A549 (cell line): ENCODE measurements around the gene HACD1. TPM values are rescaled to one million over a fixed set of nuclear protein-coding genes. Genes with fewer than 3 reads are reported as not detected.

Experiments used
- ATAC-seq, 2 experiments: fragments of 200-7000 bp in 1 of 2; fragments of >200 bp in 1 of 2; cut with Nextera tagmentation in 1 of 2; cut with Tn5 transposase in 1 of 2; 3 replicates each; pipeline versions ENCODE4 v1.8.0 to v1.9.1; 2018 to 2020; ENCODE audit warnings: mild to moderate bottlenecking in 1 of 2, moderate library complexity in 1 of 2
- CTCF ChIA-PET: fragments of 300-600 bp; sonication (Branson Sonifier 250); formaldehyde crosslinking; extraction: SDS; loops from one replicate; lab custom pipeline; 2021; ENCODE audit warnings: antibody characterized with exemption, inconsistent platforms; lab: Yijun Ruan, JAX
- POLR2A ChIA-PET: fragments of 350-600 bp; formaldehyde crosslinking; extraction: SDS; loops from one replicate; lab custom pipeline; 2021; ENCODE audit warnings: antibody characterized with exemption, inconsistent platforms; lab: Yijun Ruan, JAX
- DNase-seq, 2 experiments: peaks; one replicate each; pipeline versions ENCODE4 v3.0.0 to v3.0.0-alpha.2; 2011 to 2016; ENCODE audit warnings: low read depth in 1 of 2, low spot score in 1 of 2
- FAIRE-seq: peaks from 2 replicates; lab custom pipeline; 2011; peaks lifted over from hg19 to GRCh38; lab: Jason Lieb, UNC
- H3K27ac ChIP-seq, 2 experiments: fragments of >200 bp; sonication (Bioruptor Twin); formaldehyde crosslinking; 3 replicates each; pipeline ENCODE4 v1.5.1; 2016 to 2017
- H3K4me1 ChIP-seq: fragments of >200 bp; sonication (Bioruptor Twin); formaldehyde crosslinking; 3 replicates; pipeline ENCODE4 v1.6.1; 2016
- H3K4me2 ChIP-seq: fragments of >200 bp; sonication (Bioruptor Twin); formaldehyde crosslinking; 3 replicates; pipeline ENCODE4 v1.6.1; 2016
- H3K4me3 ChIP-seq: fragments of >200 bp; sonication (Bioruptor Twin); formaldehyde crosslinking; 3 replicates; pipeline ENCODE4 v1.5.1; 2016
- H3K9me3 ChIP-seq: fragments of >200 bp; sonication (Bioruptor Twin); formaldehyde crosslinking; 3 replicates; pipeline ENCODE4 v1.6.1; 2016
- ATOH8 ChIP-seq: fragments of 250-450 bp; sonication (Bioruptor Pico); IDR thresholded peaks from 2 replicates; pipeline ENCODE4 v1.5.0; 2020; ENCODE audit warnings: low read depth, mild to moderate bottlenecking, moderate library complexity
- CBX8 ChIP-seq: fragments of 200-600 bp; sonication (generic); IDR thresholded peaks from 2 replicates; pipeline ENCODE4 v1.6.1; 2016
- CEBPB ChIP-seq, 2 experiments: fragments of >200 bp in 1 of 2; sonication (Bioruptor Twin) in 1 of 2; formaldehyde crosslinking in 1 of 2; IDR thresholded peaks; 2 replicates each; pipeline ENCODE4 v1.6.1; 2012 to 2016
- CHD2 ChIP-seq: fragments of 150-350 bp; IDR thresholded peaks from 2 replicates; pipeline ENCODE4 v1.6.1; 2014; ENCODE audit warnings: low read length; ENCODE audit not compliant: partially characterized antibody
- CTCF ChIP-seq: fragments of >200 bp; sonication (Bioruptor Twin); formaldehyde crosslinking; IDR thresholded peaks from 3 replicates; pipeline ENCODE4 v1.5.1; 2016
- E2F6 ChIP-seq: IDR thresholded peaks from 2 replicates; pipeline ENCODE4 v1.6.1; 2012; ENCODE audit warnings: low read depth, borderline replicate concordance
- EHF ChIP-seq: fragments of 250-450 bp; sonication (Bioruptor Pico); IDR thresholded peaks from 2 replicates; pipeline ENCODE4 v1.5.0; 2020; ENCODE audit warnings: mild to moderate bottlenecking
- EHMT2 ChIP-seq: fragments of 200-600 bp; sonication (generic); IDR thresholded peaks from 2 replicates; pipeline ENCODE4 v1.6.1; 2016; ENCODE audit warnings: antibody characterized with exemption, low read depth, mild to moderate bottlenecking, moderate library complexity
- FOSL2 ChIP-seq, 2 experiments: fragments of 450-650 bp in 1 of 2; fragments of >200 bp in 1 of 2; sonication (Bioruptor Twin) in 1 of 2; formaldehyde crosslinking; IDR thresholded peaks; 2 replicates each; pipeline versions ENCODE4 v1.5.0 to v1.6.1; 2016 to 2020; ENCODE audit warnings: mild to moderate bottlenecking in 1 of 2, moderate library complexity in 1 of 2
- HES2 ChIP-seq: fragments of >200 bp; sonication (Bioruptor Twin); formaldehyde crosslinking; IDR thresholded peaks from 2 replicates; pipeline ENCODE4 v1.6.1; 2016
- HMGXB4 ChIP-seq: fragments of 250-450 bp; sonication (Bioruptor Pico); IDR thresholded peaks from 2 replicates; pipeline ENCODE4 v1.5.0; 2021; ENCODE audit warnings: mild to moderate bottlenecking, moderate library complexity, borderline replicate concordance
- HOXA7 ChIP-seq: fragments of 250-450 bp; sonication (Bioruptor Pico); IDR thresholded peaks from 2 replicates; pipeline ENCODE4 v1.5.0; 2020; ENCODE audit warnings: mild to moderate bottlenecking, moderate library complexity
- HOXB13 ChIP-seq: fragments of 250-450 bp; sonication (Bioruptor Pico); IDR thresholded peaks from 2 replicates; pipeline ENCODE4 v1.5.0; 2020; ENCODE audit warnings: low read depth, mild to moderate bottlenecking, moderate library complexity
- JUN ChIP-seq, 2 experiments: fragments of >200 bp; sonication (Bioruptor Twin); formaldehyde crosslinking; IDR thresholded peaks; 2 replicates in 1 of 2; 3 replicates in 1 of 2; pipeline ENCODE4 v1.6.1; 2016 to 2017
- KDM5A ChIP-seq: fragments of 200-600 bp; sonication (generic); IDR thresholded peaks from 2 replicates; pipeline ENCODE4 v1.6.1; 2016; ENCODE audit warnings: antibody characterized with exemption, mild to moderate bottlenecking
- MAFK ChIP-seq: fragments of 450-650 bp; IDR thresholded peaks from 2 replicates; pipeline ENCODE4 v1.6.1; 2014; ENCODE audit not compliant: partially characterized antibody
- MAX ChIP-seq: IDR thresholded peaks from 2 replicates; pipeline ENCODE4 v1.6.1; 2012
- MAZ ChIP-seq: fragments of 150-350 bp; IDR thresholded peaks from 2 replicates; pipeline ENCODE4 v1.6.1; 2014; ENCODE audit warnings: antibody characterized with exemption, low read depth, low read length, borderline replicate concordance
- NPAS2 ChIP-seq: fragments of 250-450 bp; sonication (Bioruptor Pico); IDR thresholded peaks from 2 replicates; pipeline ENCODE4 v1.8.0; 2022; ENCODE audit warnings: mild to moderate bottlenecking, moderate library complexity, borderline replicate concordance
- NR3C1 ChIP-seq: fragments of >200 bp; sonication (Bioruptor Twin); formaldehyde crosslinking; IDR thresholded peaks from 3 replicates; pipeline ENCODE4 v1.6.1; 2017
- POLR2A ChIP-seq: IDR thresholded peaks from 2 replicates; pipeline ENCODE4 v1.6.1; 2012; ENCODE audit warnings: mild to moderate bottlenecking, low read length
- RARB ChIP-seq: fragments of 250-450 bp; sonication (Bioruptor Pico); IDR thresholded peaks from 2 replicates; pipeline ENCODE4 v1.8.0; 2021; ENCODE audit warnings: mild to moderate bottlenecking, moderate library complexity
- SMC3 ChIP-seq: fragments of >200 bp; sonication (Bioruptor Twin); formaldehyde crosslinking; IDR thresholded peaks from 3 replicates; pipeline ENCODE4 v1.6.1; 2018; ENCODE audit warnings: inconsistent platforms
- USF2 ChIP-seq: fragments of 450-650 bp; IDR thresholded peaks from 2 replicates; pipeline ENCODE4 v1.6.1; 2014; ENCODE audit warnings: antibody characterized with exemption
- ZC3H11A ChIP-seq: fragments of 450-650 bp; IDR thresholded peaks from 2 replicates; pipeline ENCODE4 v1.6.1; 2014; ENCODE audit warnings: antibody characterized with exemption, mild to moderate bottlenecking
- ZSCAN20 ChIP-seq: fragments of 250-450 bp; sonication (Bioruptor Pico); IDR thresholded peaks from 2 replicates; pipeline ENCODE4 v1.8.0; 2022; ENCODE audit warnings: mild to moderate bottlenecking, moderate library complexity
- WGBS: methylation state at CpG from one replicate; pipeline ENCODE4 v1.1.6; 2017; ENCODE audit errors: missing lambda C conversion rate; 5-methylcytosine and 5-hydroxymethylcytosine counted together
- polyA plus RNA-seq, 4 experiments: library from polyadenylated mRNA; depleted of rRNA in 3 of 4; stranded (reverse); fragments of >200 nt; fragmentation: RNase III in 1 of 4; extraction: RNeasy Plus Mini Kit Qiagen cat#74134 plus additional on column Dnase treatment in 1 of 4; gene quantifications; 2 replicates in 3 of 4; 3 replicates in 1 of 4; pipeline ENCODE4 v1.2.3, GENCODE V29; 2011 to 2017

The HACD1 gene
- polyA plus RNA-seq, 2 of the 4 experiments (the other 2 are of a cell fraction): 44.9 to 92.1 TPM

- Histone ChIP-seq H3K4me3 (no peak overlapping the region), H3K9me3 (no peaks in the 10 kb centered on the region), H3K27ac (no peak overlapping the region), H3K4me2 (no peak overlapping the region)
- CTCF ChIA-PET: interaction anchor here (0.8 to 1.0 kb wide), 3 partner anchors 9 to 804 kb away, joined by 3 to 4 read pairs (median 3); no protein-coding TSS in a partner anchor
- POLR2A ChIA-PET: interaction anchor here (1.1 kb wide), 1 partner anchor 31 kb away, joined by 3 read pairs; the partner anchor contains the start of gene HACD1
- FAIRE-seq: no peak
- WGBS: 93% methylated on average over 3 of the region's 3 CpGs
- no peak for ATAC-seq
- TF ChIP-seq SMC3: no peak
- TF ChIP-seq RARB: no peak
- TF ChIP-seq MAFK: no peak
- no peak for TF ChIP-seq ZC3H11A
- no peak for TF ChIP-seq MAX
- no peak for TF ChIP-seq CHD2
- TF ChIP-seq ZSCAN20 (CRISPR knock-in tag): no peak
- TF ChIP-seq HES2: no peak
- no peak for TF ChIP-seq NR3C1
- TF ChIP-seq MAZ: no peak
- TF ChIP-seq E2F6: no peak
- no peak for TF ChIP-seq CTCF
- no peak for TF ChIP-seq HOXB13 (CRISPR knock-in tag)
- no peak for TF ChIP-seq HMGXB4 (CRISPR knock-in tag)
- no peak for TF ChIP-seq HOXA7
- no peak for TF ChIP-seq EHMT2
- TF ChIP-seq CEBPB (IDR thresholded peaks at IDR 0.05): no peak
- no peak for TF ChIP-seq CBX8
- no peak for TF ChIP-seq KDM5A
- TF ChIP-seq, all 56 proteins: peak for 0
- DNase-seq: no peak
- H3K4me1 ChIP-seq: peaks cover 20% of the 10 kb centered on the region
Observed at GRCh38 chr10:17647326-17647725, 30.2 kb upstream of the HACD1 start.

GRCh38 chr10:17645621-17646345, 28.6 kb upstream of the HACD1 start:
- H3K4me3 ChIP-seq: peak overlapping the region; percentile 91; the same call in 2 of the 3 replicates
- H3K4me2 ChIP-seq: peak overlapping the region; percentile 87
- no peaks in the 10 kb centered on the region for H3K9me3 ChIP-seq
- peak overlapping the region in 1 of 2 experiments; percentile 0; a peak in 1 of 6 replicates for H3K27ac ChIP-seq
- WGBS: 46% methylated on average over 6 of the region's 6 CpGs
- ATAC-seq (no peak), FAIRE-seq (no peak), DNase-seq (no peak)
- POLR2A ChIA-PET: no interaction called here
- CTCF ChIA-PET: interaction anchor here (3.2 kb wide), 1 partner anchor 97 kb away, joined by 12 read pairs; no protein-coding TSS in a partner anchor
- peaks cover 30% of the 10 kb centered on the region for H3K4me1 ChIP-seq
- no peak for TF ChIP-seq HMGXB4 (CRISPR knock-in tag)
- TF ChIP-seq FOSL2 (IDR thresholded peaks at IDR 0.05): no peak
- TF ChIP-seq FOSL2 (CRISPR knock-in tag; IDR thresholded peaks at IDR 0.05): no peak
- no peak for TF ChIP-seq CTCF
- no peak for TF ChIP-seq JUN (IDR thresholded peaks at IDR 0.05)
- TF ChIP-seq USF2: no peak
- TF ChIP-seq ZSCAN20 (CRISPR knock-in tag): no peak
- TF ChIP-seq POLR2A: no peak
- no peak for TF ChIP-seq CBX8
- no peak for TF ChIP-seq EHF (CRISPR knock-in tag)
- TF ChIP-seq ATOH8 (CRISPR knock-in tag): no peak
- TF ChIP-seq NPAS2 (CRISPR knock-in tag): no peak
